Measurements from ENCODE around the gene GNAO1.

- TF ChIP-seq CTCF (conservative IDR thresholded peaks at IDR 0.05; ENCODE audit: low read depth, low read length) (no peak), EZH2 (IDR thresholded peaks at IDR 0.05; ENCODE audit: borderline replicate concordance, low read depth, low read length, poor library complexity, severe bottlenecking) (no peak)
These were observed 119.4 kb downstream of the GNAO1 start for GRCh38 chr16:56310690-56311089.
